HepG2 (cell line): ENCODE data around the gene PACS1.

Source experiments
- JDP2 ChIP-seq: sonication (generic); formaldehyde crosslinking; IDR thresholded peaks from 2 replicates; pipeline ENCODE4 v1.8.1; 2022; ENCODE audit warnings: missing genetic modification reagents, borderline replicate concordance
- PCBP2 ChIP-seq: fragments of 200-400 bp; formaldehyde crosslinking; optimal IDR thresholded peaks from 2 replicates; pipeline ENCODE3; 2018; ENCODE audit warnings: low read length, low read depth; ENCODE audit not compliant: poor library complexity, severe bottlenecking
- POLR2A ChIP-seq, 2 experiments: IDR thresholded peaks; 2 replicates each; pipeline ENCODE4 v1.6.1; 2011; ENCODE audit warnings: low read depth in 2 of 2, low read length in 2 of 2, mild to moderate bottlenecking in 1 of 2, moderate library complexity in 1 of 2; ENCODE audit not compliant: insufficient read depth in 1 of 2
- POLR2AphosphoS5 ChIP-seq: IDR thresholded peaks from 2 replicates; pipeline ENCODE4 v1.6.1; 2012; ENCODE audit warnings: low read depth, low read length
- RBM39 ChIP-seq: fragments of 200-400 bp; formaldehyde crosslinking; IDR thresholded peaks from one replicate; pipeline ENCODE4 v1.6.1; 2018; ENCODE audit warnings: antibody characterized with exemption, mild to moderate bottlenecking, low read depth, low read length; ENCODE audit not compliant: poor library complexity, severe bottlenecking
- TBL1XR1 ChIP-seq: fragments of 150-350 bp; IDR thresholded peaks from 2 replicates; pipeline ENCODE4 v1.6.1; 2014; ENCODE audit warnings: borderline replicate concordance, low read length; ENCODE audit not compliant: partially characterized antibody
- TCF7 ChIP-seq: sonication (generic); IDR thresholded peaks from 2 replicates; pipeline ENCODE4 v1.6.1; 2016; ENCODE audit warnings: antibody characterized with exemption, low read depth
- ZNF720 ChIP-seq: sonication (generic); formaldehyde crosslinking; IDR thresholded peaks from 2 replicates; pipeline ENCODE4 v1.4.0; 2020; ENCODE audit warnings: missing genetic modification reagents
- TF ChIP-seq, protein P1 (sequence below), 2 experiments: sonication (generic) in 1 of 2; formaldehyde crosslinking in 1 of 2; IDR thresholded peaks; 2 replicates each; pipeline versions ENCODE4 v1.4.0 to v1.6.1; 2018 to 2020; ENCODE audit warnings: missing genetic modification reagents in 2 of 2, borderline replicate concordance in 1 of 2, low read depth in 1 of 2, mild to moderate bottlenecking in 1 of 2, missing biosample characterization in 1 of 2
- TF ChIP-seq, protein P2 (sequence below): sonication (generic); formaldehyde crosslinking; IDR thresholded peaks from 2 replicates; pipeline ENCODE4 v1.4.0; 2020; ENCODE audit warnings: missing genetic modification reagents

DNA sequence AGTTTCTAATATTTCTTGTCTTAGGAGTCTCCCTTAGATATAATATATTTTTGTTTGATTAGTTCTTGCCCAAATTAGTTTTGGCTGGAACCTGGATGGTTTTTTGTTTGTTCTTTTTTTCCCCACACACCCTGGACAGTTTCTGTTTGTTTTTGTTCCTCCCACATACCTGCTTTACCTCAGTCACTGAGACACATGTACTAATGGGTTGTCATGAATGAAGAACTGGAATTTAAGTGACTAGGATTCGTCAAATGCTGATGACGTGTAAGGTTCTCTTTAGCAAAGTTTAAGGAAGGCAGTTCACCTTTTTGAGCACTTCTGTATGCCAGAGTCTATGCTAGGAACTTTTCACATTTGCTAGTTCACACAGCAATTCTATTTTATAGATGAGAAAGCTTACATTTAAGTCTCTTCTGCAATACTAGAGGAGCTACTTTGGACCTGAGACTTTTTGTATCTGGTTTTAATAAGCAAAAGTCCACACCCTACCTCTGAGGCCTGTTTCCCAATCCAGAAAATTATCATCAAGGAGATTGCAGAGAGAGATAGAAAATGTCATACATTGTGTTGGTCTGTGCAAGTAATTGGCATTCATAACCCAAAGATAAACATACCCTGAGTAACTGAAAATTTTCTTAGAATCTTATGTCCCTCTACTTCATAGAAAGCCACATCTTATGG is 111.7 kb downstream of the PACS1 start:
- no peak for TF ChIP-seq PCBP2
- no peak for TF ChIP-seq POLR2A (IDR thresholded peaks at IDR 0.05; ENCODE audit: insufficient read depth in 1 of 2, low read depth in 2 of 2, low read length in 2 of 2)
- TF ChIP-seq POLR2AphosphoS5, result no peak
- TF ChIP-seq, protein P1, sequence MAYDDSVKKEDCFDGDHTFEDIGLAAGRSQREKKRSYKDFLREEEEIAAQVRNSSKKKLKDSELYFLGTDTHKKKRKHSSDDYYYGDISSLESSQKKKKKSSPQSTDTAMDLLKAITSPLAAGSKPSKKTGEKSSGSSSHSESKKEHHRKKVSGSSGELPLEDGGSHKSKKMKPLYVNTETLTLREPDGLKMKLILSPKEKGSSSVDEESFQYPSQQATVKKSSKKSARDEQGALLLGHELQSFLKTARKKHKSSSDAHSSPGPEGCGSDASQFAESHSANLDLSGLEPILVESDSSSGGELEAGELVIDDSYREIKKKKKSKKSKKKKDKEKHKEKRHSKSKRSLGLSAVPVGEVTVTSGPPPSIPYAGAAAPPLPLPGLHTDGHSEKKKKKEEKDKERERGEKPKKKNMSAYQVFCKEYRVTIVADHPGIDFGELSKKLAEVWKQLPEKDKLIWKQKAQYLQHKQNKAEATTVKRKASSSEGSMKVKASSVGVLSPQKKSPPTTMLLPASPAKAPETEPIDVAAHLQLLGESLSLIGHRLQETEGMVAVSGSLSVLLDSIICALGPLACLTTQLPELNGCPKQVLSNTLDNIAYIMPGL (CRISPR knock-in tag; IDR thresholded peaks at IDR 0.05; ENCODE audit: borderline replicate concordance in 1 of 2, low read depth in 1 of 2), result no peak
- TF ChIP-seq TCF7, result no peak
- TF ChIP-seq RBM39, result no peak
- no peak for TF ChIP-seq TBL1XR1
- TF ChIP-seq, protein P2, sequence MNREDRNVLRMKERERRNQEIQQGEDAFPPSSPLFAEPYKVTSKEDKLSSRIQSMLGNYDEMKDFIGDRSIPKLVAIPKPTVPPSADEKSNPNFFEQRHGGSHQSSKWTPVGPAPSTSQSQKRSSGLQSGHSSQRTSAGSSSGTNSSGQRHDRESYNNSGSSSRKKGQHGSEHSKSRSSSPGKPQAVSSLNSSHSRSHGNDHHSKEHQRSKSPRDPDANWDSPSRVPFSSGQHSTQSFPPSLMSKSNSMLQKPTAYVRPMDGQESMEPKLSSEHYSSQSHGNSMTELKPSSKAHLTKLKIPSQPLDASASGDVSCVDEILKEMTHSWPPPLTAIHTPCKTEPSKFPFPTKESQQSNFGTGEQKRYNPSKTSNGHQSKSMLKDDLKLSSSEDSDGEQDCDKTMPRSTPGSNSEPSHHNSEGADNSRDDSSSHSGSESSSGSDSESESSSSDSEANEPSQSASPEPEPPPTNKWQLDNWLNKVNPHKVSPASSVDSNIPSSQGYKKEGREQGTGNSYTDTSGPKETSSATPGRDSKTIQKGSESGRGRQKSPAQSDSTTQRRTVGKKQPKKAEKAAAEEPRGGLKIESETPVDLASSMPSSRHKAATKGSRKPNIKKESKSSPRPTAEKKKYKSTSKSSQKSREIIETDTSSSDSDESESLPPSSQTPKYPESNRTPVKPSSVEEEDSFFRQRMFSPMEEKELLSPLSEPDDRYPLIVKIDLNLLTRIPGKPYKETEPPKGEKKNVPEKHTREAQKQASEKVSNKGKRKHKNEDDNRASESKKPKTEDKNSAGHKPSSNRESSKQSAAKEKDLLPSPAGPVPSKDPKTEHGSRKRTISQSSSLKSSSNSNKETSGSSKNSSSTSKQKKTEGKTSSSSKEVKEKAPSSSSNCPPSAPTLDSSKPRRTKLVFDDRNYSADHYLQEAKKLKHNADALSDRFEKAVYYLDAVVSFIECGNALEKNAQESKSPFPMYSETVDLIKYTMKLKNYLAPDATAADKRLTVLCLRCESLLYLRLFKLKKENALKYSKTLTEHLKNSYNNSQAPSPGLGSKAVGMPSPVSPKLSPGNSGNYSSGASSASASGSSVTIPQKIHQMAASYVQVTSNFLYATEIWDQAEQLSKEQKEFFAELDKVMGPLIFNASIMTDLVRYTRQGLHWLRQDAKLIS, result no peak
- TF ChIP-seq ZNF720 (CRISPR knock-in tag), result no peak
- TF ChIP-seq JDP2 (CRISPR knock-in tag), result no peak
